Stimulated activated naive CD4-positive, alpha-beta T cell treated with Interleukin-2 at 50 U/mL for 16 hours (primary cell): ENCODE results near the gene TRMT11.

ENCODE experiments used
- DNase-seq: peaks from one replicate; lab custom pipeline; 2025; lab: John Stamatoyannopoulos, UW

The TRMT11 gene

GRCh38 chr6:126076992-126077664 lies 90.8 kb downstream of the TRMT11 start:
- DNase-seq = no peak

GRCh38 chr6:126077810-126078776 lies 91.8 kb downstream of the TRMT11 start:
- no peak for DNase-seq

- no peak for DNase-seq
Measured at GRCh38 chr6:126083875-126084274, 97.5 kb downstream of the TRMT11 start.

- no peak for DNase-seq
Measured at GRCh38 chr6:126086560-126086959, 100.2 kb downstream of the TRMT11 start.
